GM04504 (cell line): ENCODE data around the gene OTOF.
A peak's percentile ranks its signal among the peaks of the same experiment; 100 is the strongest.

Source experiments
- DNase-seq: peaks from one replicate; pipeline ENCODE4 v3.0.0-alpha.2; 2012; ENCODE audit warnings: low read depth

Gene OTOF

GRCh38 chr2:26464390-26465265 is 13.3 kb downstream of the OTOF start:
- DNase-seq, result no peak

DNA sequence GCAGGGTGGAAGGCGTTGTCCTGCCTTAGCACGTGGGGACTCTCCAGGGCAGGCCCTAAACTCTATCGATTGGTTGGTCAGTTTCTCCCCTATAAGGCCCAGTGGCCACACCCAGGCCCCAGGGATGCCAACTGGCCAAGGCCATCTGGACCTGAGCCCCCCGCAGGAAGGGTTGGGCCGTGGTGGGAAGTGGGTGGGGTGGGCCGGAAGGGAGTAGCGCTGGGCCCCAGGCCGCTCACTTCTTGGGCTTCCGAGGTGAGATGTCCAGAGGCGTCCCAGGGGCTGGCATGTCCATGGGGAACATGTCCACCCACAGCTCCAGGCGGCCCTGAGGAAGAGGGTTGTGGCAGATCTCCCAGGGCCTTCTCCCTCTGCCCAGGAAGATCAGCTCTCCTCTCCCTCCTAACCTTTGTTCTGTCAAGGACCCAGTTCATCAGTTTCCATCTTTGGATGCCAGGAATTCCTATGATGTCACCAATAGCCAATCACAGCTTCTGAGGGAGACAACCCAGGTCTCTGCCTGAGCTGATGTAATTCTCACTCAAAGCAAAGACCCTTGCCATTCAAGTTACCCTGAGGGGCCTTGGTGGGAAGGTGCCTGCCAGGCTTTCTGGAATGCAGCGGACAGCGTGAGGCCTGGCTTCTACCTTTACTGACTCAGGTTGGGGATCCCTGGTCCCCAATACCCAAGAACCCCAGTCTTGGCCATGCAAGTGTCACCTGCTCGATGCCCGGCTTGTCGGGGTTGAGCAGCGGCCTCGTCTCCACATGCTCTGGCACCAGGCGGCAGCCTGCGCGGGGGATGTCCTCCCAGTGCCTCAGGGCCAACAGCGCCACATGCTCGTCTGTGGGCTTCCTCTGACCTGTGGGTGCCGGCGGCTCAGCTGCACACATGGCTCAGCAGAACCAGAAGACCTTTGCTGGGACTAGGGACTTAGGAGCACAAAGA is 14.4 kb downstream of the OTOF start:
- DNase-seq, result no peak

- peak; percentile 39 for DNase-seq
Observed at GRCh38 chr2:26462511-26463243, 15.2 kb downstream of the OTOF start.

DNA sequence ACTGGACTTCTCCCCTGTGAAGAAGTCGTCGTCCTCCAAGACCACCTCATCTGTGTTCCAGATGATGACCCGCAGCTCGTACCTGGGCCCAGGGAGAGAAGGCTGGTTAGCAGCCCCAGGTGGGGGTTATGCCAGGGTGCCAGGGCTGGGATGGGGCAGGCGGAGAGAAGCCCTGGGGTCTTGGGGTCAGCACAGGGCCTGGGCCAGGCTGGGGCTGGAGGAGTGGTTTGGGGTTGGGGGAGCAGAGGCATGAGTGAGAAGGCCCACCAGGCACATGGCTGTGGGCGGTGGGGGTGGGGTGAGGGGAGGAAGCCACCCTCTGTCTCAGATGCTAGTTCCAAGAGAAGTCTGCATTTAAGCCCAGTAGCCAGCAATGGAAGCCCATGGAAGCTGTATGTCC is 15.8 kb downstream of the OTOF start:
- DNase-seq, result no peak

GRCh38 chr2:26461601-26462023 is 16.3 kb downstream of the OTOF start:
- DNase-seq, result no peak

- DNase-seq, result no peak
Observed at GRCh38 chr2:26460613-26461031, 17.3 kb downstream of the OTOF start.

GRCh38 chr2:26459991-26460612 is 17.8 kb downstream of the OTOF start:
- no peak for DNase-seq

- no peak for DNase-seq
Observed at GRCh38 chr2:26458365-26459042, 19.4 kb downstream of the OTOF start.

- DNase-seq, result no peak
Observed at GRCh38 chr2:26457695-26458364, 20.1 kb downstream of the OTOF start.

- DNase-seq, result no peak
Observed at GRCh38 chr2:26457251-26457666, 20.7 kb downstream of the OTOF start.

GRCh38 chr2:26456440-26457250 is 21.3 kb downstream of the OTOF start:
- no peak for DNase-seq

GRCh38 chr2:26455670-26456439 is 22.1 kb downstream of the OTOF start:
- DNase-seq, result no peak

- DNase-seq, result no peak
Observed at GRCh38 chr2:26455037-26455669, 22.8 kb downstream of the OTOF start.

DNA sequence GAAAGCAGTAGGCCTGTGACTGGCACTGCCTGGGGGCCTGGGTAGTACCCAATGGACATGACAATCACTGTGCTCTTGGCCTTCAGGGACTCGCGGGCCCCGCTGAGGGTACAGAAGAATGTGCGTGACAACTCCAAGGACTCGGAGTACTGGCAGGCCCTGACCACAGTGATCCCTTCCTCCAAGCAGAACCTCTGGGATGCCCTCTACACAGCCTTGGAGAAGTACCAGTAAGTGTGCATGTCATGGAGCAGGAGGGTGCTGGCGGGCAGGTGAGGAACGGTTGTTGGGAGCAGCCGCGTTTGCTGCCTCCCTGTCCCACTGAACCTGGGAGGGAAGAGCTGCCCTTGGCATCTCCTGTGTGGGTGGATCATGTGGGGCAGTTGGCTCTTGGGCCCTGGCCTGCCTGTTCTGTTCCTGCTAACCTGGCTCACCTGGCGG is 23.3 kb downstream of the OTOF start:
- no peak for DNase-seq

DNA sequence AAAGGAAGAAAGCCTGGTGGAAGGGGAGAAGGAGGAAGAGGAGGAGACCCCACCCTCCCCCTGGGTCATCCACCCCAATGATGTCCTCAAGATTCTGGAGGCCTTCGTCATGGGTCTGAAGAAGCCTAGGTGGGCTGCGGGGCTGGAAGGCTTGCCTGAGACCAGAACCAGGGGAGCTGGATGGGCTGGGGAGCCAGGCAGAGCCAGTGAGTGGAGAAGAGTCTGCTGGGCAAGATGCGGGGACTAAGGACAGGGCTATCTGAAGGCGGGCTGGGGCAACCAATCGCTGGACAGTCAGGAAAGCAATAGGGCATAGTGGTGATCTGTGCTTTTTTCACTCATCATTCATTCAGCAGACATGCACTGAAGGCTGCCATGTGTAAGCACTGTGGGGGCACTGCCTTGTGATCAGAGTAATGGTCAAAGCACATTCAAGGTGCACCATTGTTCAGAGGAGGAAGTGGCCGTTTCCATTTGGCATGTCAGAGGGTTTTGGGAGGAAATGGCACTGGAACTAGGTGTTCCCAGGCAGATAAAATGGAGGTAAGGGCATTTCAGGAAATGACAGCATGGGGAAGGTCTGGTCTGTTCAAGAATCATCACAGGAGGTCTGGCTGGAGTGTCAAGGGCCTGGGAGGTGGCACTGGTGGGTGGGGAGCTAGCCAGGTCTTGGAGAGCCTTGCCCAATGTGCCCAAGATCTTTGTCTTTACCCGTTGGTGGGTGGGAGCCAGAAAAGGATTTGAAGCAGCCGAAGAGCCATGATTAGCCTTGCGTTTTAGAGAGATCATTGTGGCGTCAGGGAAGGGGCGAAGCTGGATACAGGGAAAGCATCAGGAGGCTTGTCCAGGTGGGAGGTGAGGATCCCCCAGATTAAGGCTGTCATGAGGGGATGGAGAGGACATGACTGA is 24.2 kb downstream of the OTOF start:
- no peak for DNase-seq

GRCh38 chr2:26451700-26452099 is 26.2 kb downstream of the OTOF start:
- no peak for DNase-seq

GRCh38 chr2:26450031-26450635 is 27.8 kb downstream of the OTOF start:
- DNase-seq, result no peak
